Psoas muscle (tissue), 8 donors: ENCODE results near the gene GPR107. TPM values are rescaled to one million over a fixed set of nuclear protein-coding genes. Genes with fewer than 3 reads are reported as not detected.
"Not testable (repeated sequence)": the region's sequence is repeated elsewhere in the genome, so short reads cannot be mapped to it uniquely, and the experiment has no call there.

ENCODE experiments used
- ATAC-seq, 4 donors: fragments of 200-7000 bp; cut with Tn5 transposase; one replicate each; pipeline ENCODE4 v1.9.1; 2020; ENCODE audit warnings: moderate library complexity in 3 of 4, mild to moderate bottlenecking in 2 of 4
- DNase-seq, 2 donors: peaks; one replicate each; pipeline ENCODE4 v3.0.0-alpha.2; 2020
- H3K27ac ChIP-seq: fragments of 200-600 bp; one replicate; pipeline ENCODE4 v1.8.0; 2022
- H3K27me3 ChIP-seq, 3 donors: fragments of 200-600 bp in 1 of 3; one replicate each; pipeline versions ENCODE4 v1.6.1 to v1.8.0; 2013 to 2022; ENCODE audit warnings: low read length in 2 of 3, mild to moderate bottlenecking in 2 of 3, moderate library complexity in 1 of 3; ENCODE audit not compliant: insufficient read depth in 3 of 3
- H3K36me3 ChIP-seq, 2 donors: fragments of 200-600 bp in 1 of 2; one replicate each; pipeline versions ENCODE4 v1.6.1 to v1.8.0; 2013 to 2022; ENCODE audit warnings: low read depth in 1 of 2, mild to moderate bottlenecking in 1 of 2, moderate library complexity in 1 of 2; ENCODE audit not compliant: insufficient read depth in 1 of 2
- H3K4me1 ChIP-seq: fragments of 200-600 bp; one replicate; pipeline ENCODE4 v1.8.0; 2022
- H3K4me3 ChIP-seq: fragments of 200-600 bp; one replicate; pipeline ENCODE4 v1.8.0; 2022; ENCODE audit warnings: mild to moderate bottlenecking
- H3K9me3 ChIP-seq: fragments of 200-600 bp; one replicate; pipeline ENCODE4 v1.8.0; 2022
- WGBS, 3 donors: extraction: QIAGEN DNeasy Blood & Tissue Kit; methylation state at CpG; one replicate each; pipeline versions ENCODE4 v1.1.6 to v1.1.7; 2013; 5-methylcytosine and 5-hydroxymethylcytosine counted together
- intact Hi-C, 2 donors: fragments of 100-400 bp; cut with DNase I; formaldehyde crosslinking; loops; one replicate each; pipeline versions ENCODE4 v1.11.0 to v1.14.2; 2022
- long read RNA-seq, 2 donors: library from polyadenylated mRNA; unstranded; transcript quantifications; one replicate each; pipeline ENCODE4 v2.0.0, GENCODE V29; 2021
- polyA plus RNA-seq, 3 donors: library from polyadenylated mRNA; stranded (reverse); fragments of 200-250 nt; gene quantifications; one replicate each; pipeline ENCODE4 v1.2.3, GENCODE V29; 2013
- total RNA-seq, 4 donors: library from RNA; stranded (reverse); fragmentation: NEBNext Ultra II Directional in 2 of 4; extraction: Animal tissue kit (Norgen Biotek cat#: 25700) in 2 of 4; gene quantifications; one replicate each; pipeline versions ENCODE4 v1.2.1 to v1.2.4, GENCODE V29; 2021 to 2023
- TF ChIP-seq, protein P1 (sequence below): fragments of 200-600 bp; IDR thresholded peaks from one replicate; pipeline ENCODE4 v1.8.0; 2022; ENCODE audit warnings: antibody characterized with exemption
- donor health status: healthy with polysubstance abuse.
- donor health status: DM: no; HTN: no; CAD: no; lungs with moderate emphysema.
- donor health status: Bipolar disorder and iron deficiency.
- donor health status: healthy.
- donor health status: DM: yes; HTN: yes; CAD: no.
- donor health status: DM: no; HTN: no; CAD: no.
- donor health status: DM: no; HTN: no; CAD: no.
- donor health status: DM: yes; HTN: yes; CAD: no.

GPR107 gene
- 10 to 100 TPM; 18.2 to 25.9 (median 22.8) TPM for total RNA-seq
- 10 to 100 TPM in 2 of 3 donors, 1 to 10 TPM in 1; 8.9 to 28.1 (median 14.9) TPM for polyA plus RNA-seq
- long read RNA-seq, donor 1, partial matches to known transcripts: 1 of 3 reads
- long read RNA-seq, donor 1, other reads (novel, unspliced or antisense): 2 of 3 reads
- long read RNA-seq, donor 2, partial matches to known transcripts: 3 of 7 reads
- long read RNA-seq, donor 2, other reads (novel, unspliced or antisense): 4 of 7 reads

DNA sequence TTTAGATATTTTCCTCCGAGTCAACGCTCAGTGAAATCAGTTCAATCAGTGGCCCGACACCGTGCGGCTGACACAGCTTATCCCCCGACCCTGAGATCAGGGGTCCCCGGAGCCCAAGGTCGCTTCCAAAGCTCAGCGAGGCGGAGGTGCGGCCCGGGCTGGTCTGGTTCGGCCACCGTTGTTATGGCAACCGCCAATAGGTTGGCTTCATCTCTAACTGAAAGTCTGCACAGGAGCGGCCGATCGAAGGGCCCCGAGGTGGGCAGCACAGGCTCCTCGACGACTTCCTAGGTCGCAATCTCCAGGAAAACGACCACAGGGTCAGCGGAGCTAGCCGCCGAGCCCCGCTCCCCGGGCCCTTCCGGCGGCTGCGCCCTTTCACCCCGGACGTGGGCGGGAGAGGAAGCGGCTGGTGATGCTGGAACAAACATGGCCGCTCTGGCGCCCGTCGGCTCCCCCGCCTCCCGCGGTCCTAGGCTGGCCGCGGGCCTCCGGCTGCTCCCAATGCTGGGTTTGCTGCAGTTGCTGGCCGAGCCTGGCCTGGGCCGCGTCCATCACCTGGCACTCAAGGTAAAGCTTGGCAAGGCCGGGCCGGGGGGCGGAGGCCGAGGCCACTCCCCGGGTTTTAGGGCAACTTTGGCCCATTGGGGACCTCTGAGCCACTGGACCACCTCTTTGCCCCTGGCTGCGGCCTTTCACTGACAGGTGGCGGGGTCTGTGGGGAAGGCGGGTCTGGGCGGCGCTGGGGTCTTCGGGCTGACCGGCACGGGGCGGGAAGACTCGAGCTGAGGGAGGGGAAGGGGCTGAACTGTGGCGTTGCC is at the start of gene GPR107:
GPR107 (plus strand) TSS at position 403 of the 821 bp plus-strand sequence; CDS start at position 430, 27 bp downstream.
- DNase-seq (peak; percentile 85 to 90), ATAC-seq (peak; percentile 97 to 99 (median 98))
- intact Hi-C loops: loop anchor here in 1 of 2 donors (5.0 kb wide), 1 partner anchor 166 kb away; no protein-coding TSS in a partner anchor
- Histone ChIP-seq H3K4me1 (peaks cover 27% of the 10 kb centered on the region), H3K36me3 (peaks cover 0 to 16% of the 10 kb centered on the region in 2 donors), H3K4me3 (peak within 1 kb of the TSS; percentile 97), H3K27me3 (no peaks in the 10 kb centered on the region), H3K27ac (peak within 1 kb of the TSS; percentile 92), H3K9me3 (no peaks in the 10 kb centered on the region)
- TF ChIP-seq, protein P1, sequence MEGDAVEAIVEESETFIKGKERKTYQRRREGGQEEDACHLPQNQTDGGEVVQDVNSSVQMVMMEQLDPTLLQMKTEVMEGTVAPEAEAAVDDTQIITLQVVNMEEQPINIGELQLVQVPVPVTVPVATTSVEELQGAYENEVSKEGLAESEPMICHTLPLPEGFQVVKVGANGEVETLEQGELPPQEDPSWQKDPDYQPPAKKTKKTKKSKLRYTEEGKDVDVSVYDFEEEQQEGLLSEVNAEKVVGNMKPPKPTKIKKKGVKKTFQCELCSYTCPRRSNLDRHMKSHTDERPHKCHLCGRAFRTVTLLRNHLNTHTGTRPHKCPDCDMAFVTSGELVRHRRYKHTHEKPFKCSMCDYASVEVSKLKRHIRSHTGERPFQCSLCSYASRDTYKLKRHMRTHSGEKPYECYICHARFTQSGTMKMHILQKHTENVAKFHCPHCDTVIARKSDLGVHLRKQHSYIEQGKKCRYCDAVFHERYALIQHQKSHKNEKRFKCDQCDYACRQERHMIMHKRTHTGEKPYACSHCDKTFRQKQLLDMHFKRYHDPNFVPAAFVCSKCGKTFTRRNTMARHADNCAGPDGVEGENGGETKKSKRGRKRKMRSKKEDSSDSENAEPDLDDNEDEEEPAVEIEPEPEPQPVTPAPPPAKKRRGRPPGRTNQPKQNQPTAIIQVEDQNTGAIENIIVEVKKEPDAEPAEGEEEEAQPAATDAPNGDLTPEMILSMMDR: no peak
- 0% methylated on average over 50 to 64 of the region's 64 CpGs for WGBS, 3 donors

DNA sequence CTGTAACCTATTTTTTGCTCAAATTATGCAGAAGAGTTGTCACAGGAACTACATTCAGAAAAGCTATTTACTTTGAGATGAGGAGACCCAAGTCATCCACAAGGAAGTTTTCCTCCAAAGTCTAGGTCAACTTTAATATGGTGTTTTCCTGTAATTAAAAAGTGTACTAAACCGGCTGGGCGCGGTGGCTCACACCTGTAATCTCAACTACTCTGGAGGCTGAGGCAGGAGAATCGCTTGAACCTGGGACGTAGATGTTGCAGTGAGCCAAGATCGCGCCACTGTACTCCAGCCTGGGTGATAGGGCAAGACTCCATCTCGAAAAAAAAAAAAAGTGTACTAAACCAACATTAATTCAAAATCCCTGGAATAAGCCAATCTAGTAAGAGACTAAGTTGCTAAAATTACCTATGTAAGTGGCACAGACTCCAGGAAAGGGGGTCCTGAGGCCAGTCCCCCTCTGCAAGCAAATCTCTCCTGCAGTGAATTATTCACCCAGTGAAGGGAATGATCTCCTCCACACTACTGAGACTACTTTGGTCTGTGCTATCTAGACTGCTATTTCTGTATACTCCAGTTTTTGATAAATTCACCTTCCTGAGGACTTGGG is 49.7 kb upstream of the GPR107 start:
- intact Hi-C loops: no loop called here
- Histone ChIP-seq H3K36me3 (no peaks in the 10 kb centered on the region), H3K27me3 (no peaks in the 10 kb centered on the region), H3K4me1 (peaks cover 3% of the 10 kb centered on the region), H3K4me3 (no peak overlapping the region), H3K9me3 (no peaks in the 10 kb centered on the region), H3K27ac (no peak overlapping the region)
- TF ChIP-seq, protein P1: no peak
- DNase-seq: no peak
- WGBS, 3 donors: 81 to 93% (median 89%) methylated on average over 8 of the region's 8 CpGs
- no peak for ATAC-seq

DNA sequence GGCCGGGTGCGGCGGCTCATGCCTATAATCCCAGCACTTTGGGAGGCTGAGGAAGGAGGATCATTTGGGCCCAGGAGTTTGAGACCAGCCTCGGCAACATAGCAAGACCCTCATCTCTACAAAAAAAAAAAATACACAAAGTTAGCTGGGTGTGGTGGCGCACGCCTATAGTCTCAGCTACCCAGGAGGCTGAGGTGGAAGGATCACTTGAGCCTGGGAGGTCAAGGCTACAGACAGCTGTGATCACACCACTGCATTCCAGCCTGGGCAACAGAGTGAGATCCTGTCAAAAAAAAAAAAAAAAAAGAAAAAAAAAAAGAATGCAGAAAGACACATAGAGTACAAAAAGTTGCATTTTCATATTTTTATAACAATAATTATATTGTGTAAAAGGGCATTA is 46.8 kb upstream of the GPR107 start:
- DNase-seq, H3K27me3 ChIP-seq, H3K9me3 ChIP-seq, H3K4me1 ChIP-seq, H3K4me3 ChIP-seq, H3K36me3 ChIP-seq, intact Hi-C loops, ATAC-seq, H3K27ac ChIP-seq: not testable (repeated sequence)
- 94 to 96% (median 94%) methylated on average over 6 of the region's 6 CpGs for WGBS, 3 donors

DNA sequence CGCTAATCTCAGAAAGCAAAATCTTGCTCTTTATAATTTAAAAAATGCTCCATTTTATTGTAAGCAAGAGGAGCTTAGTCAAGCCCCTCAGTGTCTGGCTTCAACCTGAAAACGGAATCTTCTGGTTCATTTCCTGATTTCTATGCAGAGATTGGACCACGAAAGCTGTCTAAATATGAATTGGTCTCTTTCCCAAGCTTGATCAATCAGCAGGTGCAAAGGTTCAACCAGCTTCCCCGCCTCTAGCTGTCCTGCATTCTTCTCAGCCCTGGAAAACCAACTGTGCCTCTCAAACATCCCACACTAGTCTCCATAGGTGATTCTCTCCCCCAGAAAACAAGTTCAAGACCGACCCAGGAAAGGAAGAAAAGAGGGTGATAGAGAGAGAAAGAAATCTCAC is 45.2 kb upstream of the GPR107 start:
- Histone ChIP-seq H3K27me3 (no peaks in the 10 kb centered on the region), H3K4me1 (peaks cover 2% of the 10 kb centered on the region), H3K4me3 (no peak overlapping the region), H3K36me3 (no peaks in the 10 kb centered on the region), H3K9me3 (no peaks in the 10 kb centered on the region), H3K27ac (no peak overlapping the region)
- WGBS, 3 donors: 75 to 77% (median 76%) methylated on average over 5 of the region's 5 CpGs
- ATAC-seq (no peak), DNase-seq (no peak)
- intact Hi-C loops: no loop called here
- TF ChIP-seq, protein P1: no peak

DNA sequence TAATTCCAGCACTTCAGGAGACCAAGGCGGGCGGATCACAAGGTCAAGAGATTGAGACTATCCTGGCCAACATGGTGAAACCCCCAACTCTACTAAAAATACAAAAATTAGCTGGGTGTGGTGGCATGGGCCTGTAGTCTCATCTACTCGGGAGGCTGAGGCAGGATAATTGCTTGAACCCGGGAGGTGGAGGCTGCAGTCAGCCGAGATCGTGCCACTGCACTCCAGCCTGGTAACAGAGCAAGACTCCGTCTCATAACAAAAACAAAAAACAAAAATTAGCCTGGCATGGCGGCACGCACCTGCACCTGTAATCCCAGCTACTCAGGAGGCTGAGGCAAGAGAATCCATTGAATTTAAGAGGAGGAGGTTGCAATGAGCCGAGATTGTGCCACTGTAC is 44.2 kb upstream of the GPR107 start:
- H3K9me3 ChIP-seq, H3K27me3 ChIP-seq, H3K4me3 ChIP-seq, intact Hi-C loops, H3K4me1 ChIP-seq, ATAC-seq, DNase-seq, H3K27ac ChIP-seq, H3K36me3 ChIP-seq: not testable (repeated sequence)
- 95 to 97% (median 95%) methylated on average over 10 of the region's 10 CpGs for WGBS, 3 donors
